ENCODE measurements around the gene ZER1. TPM values are rescaled to one million over a fixed set of nuclear protein-coding genes. Genes with fewer than 3 reads are reported as not detected.

ZER1 gene
- total RNA-seq, 2 donors from 2014 or later = 33.0 to 33.8 TPM

GRCh38 chr9:128690684-128691034 lies 81.1 kb downstream of the ZER1 start:
- Histone ChIP-seq H3K36me3 (ENCODE audit: control insufficient read depth, insufficient read depth, low read length) (peaks cover 50% of the 10 kb centered on the region), H3K27ac (ENCODE audit: low read depth, low read length) (no peak overlapping the region), H3K4me3 (ENCODE audit: low read length) (peak overlapping the region; percentile 92), H3K4me1 (ENCODE audit: control insufficient read depth, insufficient read depth, low read length) (peaks cover 7% of the 10 kb centered on the region), H3K9ac (ENCODE audit: extremely low read depth, low read length, poor library complexity, severe bottlenecking) (peak overlapping the region; percentile 86), H3K27me3 (ENCODE audit: control insufficient read depth, insufficient read depth, low read length, poor library complexity, severe bottlenecking) (no peaks in the 10 kb centered on the region), H3K9me3 (ENCODE audit: control insufficient read depth, low read length) (no peaks in the 10 kb centered on the region)
- peak overlapping the region; percentile 87 for H3K4me3 Mint-ChIP-seq
- H3K27ac Mint-ChIP-seq = peak overlapping the region; percentile 93
- TF ChIP-seq CTCF (conservative IDR thresholded peaks at IDR 0.05) = no peak
- DNase-seq = no peak
- 8 to 28% methylated on average over 3 to 5 of the region's 5 CpGs for WGBS, 2 experiments (ENCODE audit: insufficient coverage in 1 of 2, insufficient read length in 1 of 2)
- no peaks in the 10 kb centered on the region for H3K9me3 Mint-ChIP-seq
- no peaks in the 10 kb centered on the region for H3K27me3 Mint-ChIP-seq (ENCODE audit: insufficient read depth)
- H3K4me1 Mint-ChIP-seq = peaks cover 35% of the 10 kb centered on the region
- H3K36me3 Mint-ChIP-seq (ENCODE audit: low read depth) = peaks cover 57% of the 10 kb centered on the region

GRCh38 chr9:128689820-128690683 lies 81.7 kb downstream of the ZER1 start:
- no peaks in the 10 kb centered on the region for H3K9me3 ChIP-seq (ENCODE audit: control insufficient read depth, low read length)
- peak overlapping the region; percentile 93 for H3K27ac Mint-ChIP-seq
- H3K9ac ChIP-seq (ENCODE audit: extremely low read depth, low read length, poor library complexity, severe bottlenecking) = peak overlapping the region; percentile 86
- H3K4me3 ChIP-seq (ENCODE audit: low read length) = peak overlapping the region; percentile 92
- H3K36me3 ChIP-seq (ENCODE audit: control insufficient read depth, insufficient read depth, low read length) = peaks cover 52% of the 10 kb centered on the region
- H3K27me3 ChIP-seq (ENCODE audit: control insufficient read depth, insufficient read depth, low read length, poor library complexity, severe bottlenecking) = no peaks in the 10 kb centered on the region
- H3K4me3 Mint-ChIP-seq = peak overlapping the region; percentile 95
- peaks cover 9% of the 10 kb centered on the region for H3K4me1 ChIP-seq (ENCODE audit: control insufficient read depth, insufficient read depth, low read length)
- DNase-seq = peak; percentile 82
- no peak for TF ChIP-seq CTCF (conservative IDR thresholded peaks at IDR 0.05)
- peaks cover 55% of the 10 kb centered on the region for H3K36me3 Mint-ChIP-seq (ENCODE audit: low read depth)
- peak overlapping the region; percentile 60 for H3K27ac ChIP-seq (ENCODE audit: low read depth, low read length)
- peaks cover 42% of the 10 kb centered on the region for H3K4me1 Mint-ChIP-seq
- H3K27me3 Mint-ChIP-seq (ENCODE audit: insufficient read depth) = no peaks in the 10 kb centered on the region
- 0% methylated on average over 3 to 82 of the region's 83 CpGs for WGBS, 2 experiments (ENCODE audit: insufficient coverage in 1 of 2, insufficient read length in 1 of 2)
- no peaks in the 10 kb centered on the region for H3K9me3 Mint-ChIP-seq

GRCh38 chr9:128689293-128689774 lies 82.4 kb downstream of the ZER1 start:
- peaks cover 11% of the 10 kb centered on the region for H3K4me1 ChIP-seq (ENCODE audit: control insufficient read depth, insufficient read depth, low read length)
- Mint-ChIP-seq H3K36me3 (ENCODE audit: low read depth) (peaks cover 48% of the 10 kb centered on the region), H3K27me3 (ENCODE audit: insufficient read depth) (no peaks in the 10 kb centered on the region), H3K27ac (no peak overlapping the region), H3K9me3 (no peaks in the 10 kb centered on the region), H3K4me1 (peaks cover 46% of the 10 kb centered on the region), H3K4me3 (peak overlapping the region; percentile 95)
- TF ChIP-seq CTCF (conservative IDR thresholded peaks at IDR 0.05) = no peak
- WGBS, 2 experiments (ENCODE audit: insufficient coverage in 1 of 2, insufficient read length in 1 of 2) = 0% methylated on average over 11 to 74 of the region's 80 CpGs
- peaks cover 47% of the 10 kb centered on the region for H3K36me3 ChIP-seq (ENCODE audit: control insufficient read depth, insufficient read depth, low read length)
- peak overlapping the region; percentile 85 for H3K27ac ChIP-seq (ENCODE audit: low read depth, low read length)
- no peaks in the 10 kb centered on the region for H3K27me3 ChIP-seq (ENCODE audit: control insufficient read depth, insufficient read depth, low read length, poor library complexity, severe bottlenecking)
- DNase-seq = peak; percentile 81
- no peaks in the 10 kb centered on the region for H3K9me3 ChIP-seq (ENCODE audit: control insufficient read depth, low read length)
- H3K9ac ChIP-seq (ENCODE audit: extremely low read depth, low read length, poor library complexity, severe bottlenecking) = peak overlapping the region; percentile 64
- H3K4me3 ChIP-seq (ENCODE audit: low read length) = no peak overlapping the region

Data from endodermal cell (in vitro differentiated cells).